Mononuclear cell (primary cell): ENCODE measurements around the gene IL1R2. TPM values are rescaled to one million over a fixed set of nuclear protein-coding genes. Genes with fewer than 3 reads are reported as not detected.

Source experiments
- H3K27me3 ChIP-seq: 2 replicates; pipeline ENCODE4 v1.6.0; 2011; ENCODE audit warnings: low read length, control low read depth; ENCODE audit not compliant: insufficient read depth
- H3K4me1 ChIP-seq: 2 replicates; pipeline ENCODE4 v1.5.1; 2011; ENCODE audit warnings: mild to moderate bottlenecking, low read length, control low read depth; ENCODE audit not compliant: insufficient read depth
- H3K4me3 ChIP-seq: 2 replicates; pipeline ENCODE4 v1.5.1; 2011; ENCODE audit warnings: mild to moderate bottlenecking, low read length, moderate library complexity
- H3K9me3 ChIP-seq: 2 replicates; pipeline ENCODE4 v1.5.1; 2011; ENCODE audit warnings: low read depth, mild to moderate bottlenecking, control low read depth, low read length
- total RNA-seq: library from RNA; depleted of rRNA; stranded (reverse); fragments of >200 nt; gene quantifications from one replicate; pipeline ENCODE4 v1.2.3, GENCODE V29; 2012

IL1R2 gene, protein sequence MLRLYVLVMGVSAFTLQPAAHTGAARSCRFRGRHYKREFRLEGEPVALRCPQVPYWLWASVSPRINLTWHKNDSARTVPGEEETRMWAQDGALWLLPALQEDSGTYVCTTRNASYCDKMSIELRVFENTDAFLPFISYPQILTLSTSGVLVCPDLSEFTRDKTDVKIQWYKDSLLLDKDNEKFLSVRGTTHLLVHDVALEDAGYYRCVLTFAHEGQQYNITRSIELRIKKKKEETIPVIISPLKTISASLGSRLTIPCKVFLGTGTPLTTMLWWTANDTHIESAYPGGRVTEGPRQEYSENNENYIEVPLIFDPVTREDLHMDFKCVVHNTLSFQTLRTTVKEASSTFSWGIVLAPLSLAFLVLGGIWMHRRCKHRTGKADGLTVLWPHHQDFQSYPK
- total RNA-seq, result 1.4 TPM

GRCh38 chr2:101991721-101992145 is at the start of gene IL1R2:
Gene IL1R2, plus strand, starts transcription at chr2:101991960. Its CDS starts 16,616 bp downstream, at chr2:102008576.
- Histone ChIP-seq H3K4me1 (peaks cover 40% of the 10 kb centered on the region), H3K9me3 (no peaks in the 10 kb centered on the region), H3K27me3 (no peaks in the 10 kb centered on the region), H3K4me3 (peak within 1 kb of the TSS; percentile 25)

- no peaks in the 10 kb centered on the region for H3K9me3 ChIP-seq
- no peaks in the 10 kb centered on the region for H3K27me3 ChIP-seq
- H3K4me1 ChIP-seq, result no peaks in the 10 kb centered on the region
- no peak overlapping the region for H3K4me3 ChIP-seq
These were observed 48.9 kb upstream of the IL1R2 start for GRCh38 chr2:101942851-101943250.

DNA sequence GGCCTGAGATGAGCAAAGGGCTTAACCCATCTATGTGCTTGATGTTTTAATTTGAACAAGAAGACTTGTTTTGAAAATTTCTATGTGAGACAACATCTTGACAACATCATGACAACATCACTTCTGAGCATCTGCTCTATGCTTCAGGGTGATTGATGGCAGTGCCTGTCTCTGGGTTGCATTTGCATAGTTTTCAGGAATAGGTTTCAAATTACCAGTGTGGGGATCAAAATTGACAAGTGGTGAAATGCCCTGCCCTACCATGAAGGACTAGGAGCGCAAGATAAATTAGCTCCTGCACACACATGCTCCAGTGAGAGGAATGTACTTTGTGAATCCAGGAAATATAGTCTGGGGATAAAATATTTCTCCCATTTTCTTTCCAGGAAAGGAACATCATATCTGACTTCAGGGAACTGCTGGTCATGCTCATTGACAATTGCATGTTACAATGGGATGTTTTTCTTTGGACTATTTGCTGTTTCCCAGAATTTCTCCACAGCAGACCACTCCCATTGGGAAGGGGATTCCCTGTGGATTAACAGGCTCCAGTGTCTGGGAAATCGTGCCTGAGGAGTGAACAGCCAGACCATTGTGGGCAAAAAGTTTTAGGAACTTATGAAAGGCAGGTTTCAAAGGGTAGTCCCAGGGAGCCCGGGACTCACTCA is 45.3 kb upstream of the IL1R2 start:
- Histone ChIP-seq H3K4me3 (no peak overlapping the region), H3K9me3 (no peaks in the 10 kb centered on the region), H3K4me1 (no peaks in the 10 kb centered on the region), H3K27me3 (no peaks in the 10 kb centered on the region)

DNA sequence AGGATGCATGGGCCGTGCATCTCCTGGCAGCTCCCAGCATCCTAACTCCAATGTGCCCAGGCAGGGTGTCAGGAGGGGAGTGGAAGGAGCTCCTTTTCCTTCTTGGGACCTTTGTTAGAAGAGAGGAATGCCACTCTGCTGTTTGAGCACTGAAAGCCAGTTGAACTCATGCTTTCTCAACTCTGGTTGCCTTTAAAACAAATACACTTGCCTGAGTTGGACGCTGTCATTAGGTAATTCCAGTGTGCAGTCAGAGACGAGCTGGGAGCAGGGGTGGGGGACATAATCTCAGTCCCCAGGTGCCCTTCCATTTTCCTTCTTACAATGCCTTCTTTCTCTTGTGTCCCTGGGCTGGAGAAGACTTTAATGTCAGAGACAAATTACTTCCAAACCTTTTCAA is 44.4 kb upstream of the IL1R2 start:
- Histone ChIP-seq H3K4me3 (no peak overlapping the region), H3K9me3 (no peaks in the 10 kb centered on the region), H3K4me1 (no peaks in the 10 kb centered on the region), H3K27me3 (no peaks in the 10 kb centered on the region)

GRCh38 chr2:101948625-101949155 is 43.1 kb upstream of the IL1R2 start:
- Histone ChIP-seq H3K9me3 (no peaks in the 10 kb centered on the region), H3K27me3 (no peaks in the 10 kb centered on the region), H3K4me1 (no peaks in the 10 kb centered on the region), H3K4me3 (no peak overlapping the region)

DNA sequence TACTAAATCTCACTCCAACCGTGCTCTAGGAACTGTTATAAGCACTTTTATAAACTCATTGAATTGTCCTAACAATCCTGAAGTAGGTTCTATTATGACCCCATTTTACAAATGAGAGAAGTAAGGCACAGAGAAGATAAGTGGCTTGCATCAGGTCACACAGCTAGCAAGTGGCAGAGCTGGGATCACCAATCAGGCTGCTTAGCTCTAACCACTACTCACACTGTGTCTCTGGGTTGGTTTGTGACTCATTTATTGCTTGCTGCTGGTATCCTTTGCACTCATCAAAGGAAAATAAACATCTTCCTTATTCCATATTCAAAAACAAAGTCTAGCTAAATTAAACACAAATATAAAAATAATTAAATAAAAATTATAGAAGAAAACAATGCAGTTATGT is 42.5 kb upstream of the IL1R2 start:
- Histone ChIP-seq H3K4me1 (no peaks in the 10 kb centered on the region), H3K9me3 (no peaks in the 10 kb centered on the region), H3K4me3 (no peak overlapping the region), H3K27me3 (no peaks in the 10 kb centered on the region)

GRCh38 chr2:101951296-101951695 is 40.5 kb upstream of the IL1R2 start:
- H3K4me3 ChIP-seq, result no peak overlapping the region
- no peaks in the 10 kb centered on the region for H3K9me3 ChIP-seq
- H3K27me3 ChIP-seq, result no peaks in the 10 kb centered on the region
- peaks cover under 1% of the 10 kb centered on the region for H3K4me1 ChIP-seq

DNA sequence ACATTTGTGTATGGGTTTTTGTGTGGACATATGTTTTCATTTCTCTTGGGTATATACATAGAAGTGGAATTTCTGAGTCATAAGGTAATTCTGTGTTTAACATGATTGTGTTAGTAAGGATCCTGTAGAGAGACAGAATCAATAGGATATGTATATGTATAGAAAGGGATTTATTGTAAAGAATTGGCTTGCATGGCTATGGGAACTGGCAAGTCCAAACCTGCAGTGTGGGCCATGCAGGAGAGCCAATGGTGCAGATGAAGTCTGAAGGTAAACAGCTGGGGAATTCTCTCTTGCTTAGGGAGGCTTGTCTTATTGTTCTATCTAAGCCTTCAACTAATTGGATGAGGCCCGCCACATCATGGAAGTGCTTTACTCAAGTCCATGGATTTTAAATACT is 39.2 kb upstream of the IL1R2 start:
- Histone ChIP-seq H3K4me3 (no peak overlapping the region), H3K9me3 (no peaks in the 10 kb centered on the region), H3K27me3 (no peaks in the 10 kb centered on the region), H3K4me1 (peaks cover 9% of the 10 kb centered on the region)

- Histone ChIP-seq H3K4me3 (no peak overlapping the region), H3K4me1 (peaks cover 48% of the 10 kb centered on the region), H3K9me3 (no peaks in the 10 kb centered on the region), H3K27me3 (no peaks in the 10 kb centered on the region)
These were observed 35.0 kb upstream of the IL1R2 start for GRCh38 chr2:101956465-101957438.

GRCh38 chr2:101958061-101958460 is 33.7 kb upstream of the IL1R2 start:
- Histone ChIP-seq H3K9me3 (no peaks in the 10 kb centered on the region), H3K4me3 (no peak overlapping the region), H3K4me1 (peaks cover 60% of the 10 kb centered on the region), H3K27me3 (no peaks in the 10 kb centered on the region)

GRCh38 chr2:101960819-101961337 is 30.9 kb upstream of the IL1R2 start:
- H3K4me3 ChIP-seq, result no peak overlapping the region
- no peaks in the 10 kb centered on the region for H3K27me3 ChIP-seq
- no peaks in the 10 kb centered on the region for H3K9me3 ChIP-seq
- peaks cover 64% of the 10 kb centered on the region for H3K4me1 ChIP-seq

GRCh38 chr2:101961338-101962191 is 30.2 kb upstream of the IL1R2 start:
- H3K4me1 ChIP-seq, result peaks cover 61% of the 10 kb centered on the region
- H3K4me3 ChIP-seq, result peak overlapping the region; percentile 42
- H3K27me3 ChIP-seq, result no peaks in the 10 kb centered on the region
- no peaks in the 10 kb centered on the region for H3K9me3 ChIP-seq

DNA sequence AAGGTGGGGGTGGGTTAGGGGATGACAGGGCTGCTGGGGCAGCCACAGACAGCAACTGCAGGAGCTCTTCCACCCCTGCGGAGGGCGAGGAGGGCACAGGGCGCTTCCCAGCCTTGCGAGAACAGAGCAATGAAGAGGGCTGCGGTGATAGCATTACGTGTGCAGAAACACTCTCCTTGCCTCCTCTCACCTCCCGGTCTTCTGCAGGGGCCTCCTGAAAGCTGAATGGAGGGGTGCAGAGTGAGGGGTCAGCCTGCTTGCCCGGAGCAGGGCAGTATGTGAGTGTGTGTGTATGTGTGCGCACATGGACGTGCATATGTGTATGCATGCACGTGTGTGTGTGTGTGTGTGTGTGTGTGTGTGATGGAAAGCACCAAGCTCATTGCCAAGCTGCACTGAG is 29.5 kb upstream of the IL1R2 start:
- H3K27me3 ChIP-seq, result no peaks in the 10 kb centered on the region
- H3K4me3 ChIP-seq, result peak overlapping the region; percentile 42
- H3K4me1 ChIP-seq, result peaks cover 58% of the 10 kb centered on the region
- no peaks in the 10 kb centered on the region for H3K9me3 ChIP-seq

- Histone ChIP-seq H3K4me3 (no peak overlapping the region), H3K27me3 (no peaks in the 10 kb centered on the region), H3K4me1 (peaks cover 60% of the 10 kb centered on the region), H3K9me3 (no peaks in the 10 kb centered on the region)
These were observed 28.6 kb upstream of the IL1R2 start for GRCh38 chr2:101963198-101963597.
